HepG2 (cell line): ENCODE data around the gene NPC1. TPM values are rescaled to one million over a fixed set of nuclear protein-coding genes. Genes with fewer than 3 reads are reported as not detected.

ENCODE experiments used
- ZNF160 ChIP-seq: sonication (generic); formaldehyde crosslinking; IDR thresholded peaks from 2 replicates; pipeline ENCODE4 v1.8.0; 2022; ENCODE audit warnings: mild to moderate bottlenecking, inconsistent platforms, missing genetic modification reagents
- ZNF660 ChIP-seq: sonication (generic); formaldehyde crosslinking; IDR thresholded peaks from 2 replicates; pipeline ENCODE4 v1.5.1; 2020; ENCODE audit warnings: mild to moderate bottlenecking, low read depth, missing genetic modification reagents, borderline replicate concordance
- polyA plus RNA-seq, 8 experiments: library from polyadenylated mRNA; depleted of rRNA in 3 of 8; stranded (reverse) in 7 of 8; unstranded in 1 of 8; fragments of >200 nt; fragmentation: Illumina TruSeq in 4 of 8; extraction: Trizol in 4 of 8; gene quantifications; 2 replicates each; pipeline versions ENCODE4 v1.2.1 to v1.2.3, GENCODE V29; 2011 to 2016; ENCODE audit warnings: low read depth in 4 of 8, missing spikeins in 1 of 8, mixed read lengths in 1 of 8; ENCODE audit not compliant: insufficient read depth in 1 of 8
- total RNA-seq, 5 experiments: library from RNA; depleted of rRNA; stranded (reverse); fragments of >200 nt; fragmentation: Illumina TruSeq; extraction: Trizol; gene quantifications; 2 replicates each; pipeline ENCODE4 v1.2.3, GENCODE V29; 2016; ENCODE audit warnings: low read depth in 1 of 5
- TF ChIP-seq, protein P1 (sequence below): IDR thresholded peaks from 2 replicates; pipeline ENCODE4 v1.6.1; 2016; ENCODE audit warnings: low read depth
- TF ChIP-seq, protein P2 (sequence below): sonication (generic); formaldehyde crosslinking; IDR thresholded peaks from 2 replicates; pipeline ENCODE4 v1.4.0; 2020; ENCODE audit warnings: missing genetic modification reagents, borderline replicate concordance
- TF ChIP-seq, protein P3 (sequence below): sonication (generic); formaldehyde crosslinking; IDR thresholded peaks from 2 replicates; pipeline ENCODE4 v1.8.1; 2022; ENCODE audit warnings: low read depth, mild to moderate bottlenecking, missing genetic modification reagents
- TF ChIP-seq, protein P4 (sequence below): sonication (generic); formaldehyde crosslinking; IDR thresholded peaks from 2 replicates; pipeline ENCODE4 v1.5.1; 2020; ENCODE audit warnings: mild to moderate bottlenecking, missing genetic modification reagents, borderline replicate concordance
- TF ChIP-seq, protein P5 (sequence below): sonication (generic); formaldehyde crosslinking; IDR thresholded peaks from 2 replicates; pipeline ENCODE4 v1.4.0; 2020; ENCODE audit warnings: missing genetic modification reagents
- TF ChIP-seq, protein P6 (sequence below), 2 experiments: IDR thresholded peaks; 2 replicates each; pipeline ENCODE4 v1.6.1; 2011 to 2012; ENCODE audit warnings: low read length in 2 of 2, borderline replicate concordance in 1 of 2, low read depth in 1 of 2, mild to moderate bottlenecking in 1 of 2, moderate library complexity in 1 of 2

NPC1 gene
- total and polyA plus RNA-seq, 2 of the 13 experiments (the other 11 are each of a cell fraction or from before 2014, with no cell fraction given) = 46.5 to 114 TPM

DNA sequence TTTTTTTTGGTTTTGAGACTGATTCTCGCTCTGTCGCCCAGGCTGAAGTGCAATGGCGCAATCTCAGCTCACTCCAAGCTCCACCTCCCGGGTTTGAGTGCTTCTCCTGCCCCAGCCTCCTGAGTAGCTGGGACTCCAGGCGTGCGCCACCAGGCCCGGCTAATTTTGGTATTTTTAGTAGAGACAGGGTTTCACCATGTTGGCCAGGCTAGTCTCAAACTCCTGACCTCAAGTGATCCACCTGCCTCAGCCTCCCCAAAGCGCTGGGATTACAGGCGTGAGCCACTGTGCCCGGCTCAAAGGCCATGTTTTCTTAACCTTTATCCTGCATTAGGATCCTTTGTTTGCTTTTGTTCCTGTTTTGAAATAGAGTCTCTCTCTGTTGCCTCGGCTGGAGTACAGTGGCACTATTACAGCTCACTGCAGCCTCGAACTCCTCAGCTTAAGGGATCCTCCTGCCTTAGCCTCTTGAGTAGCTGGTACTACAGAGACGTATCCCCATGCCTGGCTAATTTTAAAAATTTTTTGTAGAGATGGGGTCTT is 41.0 kb downstream of the NPC1 start (continued):
- TF ChIP-seq, protein P1, sequence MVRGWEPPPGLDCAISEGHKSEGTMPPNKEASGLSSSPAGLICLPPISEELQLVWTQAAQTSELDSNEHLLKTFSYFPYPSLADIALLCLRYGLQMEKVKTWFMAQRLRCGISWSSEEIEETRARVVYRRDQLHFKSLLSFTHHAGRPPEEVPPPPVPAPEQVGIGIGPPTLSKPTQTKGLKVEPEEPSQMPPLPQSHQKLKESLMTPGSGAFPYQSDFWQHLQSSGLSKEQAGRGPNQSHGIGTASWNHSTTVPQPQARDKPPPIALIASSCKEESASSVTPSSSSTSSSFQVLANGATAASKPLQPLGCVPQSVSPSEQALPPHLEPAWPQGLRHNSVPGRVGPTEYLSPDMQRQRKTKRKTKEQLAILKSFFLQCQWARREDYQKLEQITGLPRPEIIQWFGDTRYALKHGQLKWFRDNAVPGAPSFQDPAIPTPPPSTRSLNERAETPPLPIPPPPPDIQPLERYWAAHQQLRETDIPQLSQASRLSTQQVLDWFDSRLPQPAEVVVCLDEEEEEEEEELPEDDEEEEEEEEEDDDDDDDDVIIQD (CRISPR knock-in tag) = no peak
- TF ChIP-seq, protein P2, sequence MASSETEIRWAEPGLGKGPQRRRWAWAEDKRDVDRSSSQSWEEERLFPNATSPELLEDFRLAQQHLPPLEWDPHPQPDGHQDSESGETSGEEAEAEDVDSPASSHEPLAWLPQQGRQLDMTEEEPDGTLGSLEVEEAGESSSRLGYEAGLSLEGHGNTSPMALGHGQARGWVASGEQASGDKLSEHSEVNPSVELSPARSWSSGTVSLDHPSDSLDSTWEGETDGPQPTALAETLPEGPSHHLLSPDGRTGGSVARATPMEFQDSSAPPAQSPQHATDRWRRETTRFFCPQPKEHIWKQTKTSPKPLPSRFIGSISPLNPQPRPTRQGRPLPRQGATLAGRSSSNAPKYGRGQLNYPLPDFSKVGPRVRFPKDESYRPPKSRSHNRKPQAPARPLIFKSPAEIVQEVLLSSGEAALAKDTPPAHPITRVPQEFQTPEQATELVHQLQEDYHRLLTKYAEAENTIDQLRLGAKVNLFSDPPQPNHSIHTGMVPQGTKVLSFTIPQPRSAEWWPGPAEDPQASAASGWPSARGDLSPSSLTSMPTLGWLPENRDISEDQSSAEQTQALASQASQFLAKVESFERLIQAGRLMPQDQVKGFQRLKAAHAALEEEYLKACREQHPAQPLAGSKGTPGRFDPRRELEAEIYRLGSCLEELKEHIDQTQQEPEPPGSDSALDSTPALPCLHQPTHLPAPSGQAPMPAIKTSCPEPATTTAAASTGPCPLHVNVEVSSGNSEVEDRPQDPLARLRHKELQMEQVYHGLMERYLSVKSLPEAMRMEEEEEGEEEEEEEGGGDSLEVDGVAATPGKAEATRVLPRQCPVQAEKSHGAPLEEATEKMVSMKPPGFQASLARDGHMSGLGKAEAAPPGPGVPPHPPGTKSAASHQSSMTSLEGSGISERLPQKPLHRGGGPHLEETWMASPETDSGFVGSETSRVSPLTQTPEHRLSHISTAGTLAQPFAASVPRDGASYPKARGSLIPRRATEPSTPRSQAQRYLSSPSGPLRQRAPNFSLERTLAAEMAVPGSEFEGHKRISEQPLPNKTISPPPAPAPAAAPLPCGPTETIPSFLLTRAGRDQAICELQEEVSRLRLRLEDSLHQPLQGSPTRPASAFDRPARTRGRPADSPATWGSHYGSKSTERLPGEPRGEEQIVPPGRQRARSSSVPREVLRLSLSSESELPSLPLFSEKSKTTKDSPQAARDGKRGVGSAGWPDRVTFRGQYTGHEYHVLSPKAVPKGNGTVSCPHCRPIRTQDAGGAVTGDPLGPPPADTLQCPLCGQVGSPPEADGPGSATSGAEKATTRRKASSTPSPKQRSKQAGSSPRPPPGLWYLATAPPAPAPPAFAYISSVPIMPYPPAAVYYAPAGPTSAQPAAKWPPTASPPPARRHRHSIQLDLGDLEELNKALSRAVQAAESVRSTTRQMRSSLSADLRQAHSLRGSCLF (CRISPR knock-in tag) = no peak
- TF ChIP-seq, protein P3, sequence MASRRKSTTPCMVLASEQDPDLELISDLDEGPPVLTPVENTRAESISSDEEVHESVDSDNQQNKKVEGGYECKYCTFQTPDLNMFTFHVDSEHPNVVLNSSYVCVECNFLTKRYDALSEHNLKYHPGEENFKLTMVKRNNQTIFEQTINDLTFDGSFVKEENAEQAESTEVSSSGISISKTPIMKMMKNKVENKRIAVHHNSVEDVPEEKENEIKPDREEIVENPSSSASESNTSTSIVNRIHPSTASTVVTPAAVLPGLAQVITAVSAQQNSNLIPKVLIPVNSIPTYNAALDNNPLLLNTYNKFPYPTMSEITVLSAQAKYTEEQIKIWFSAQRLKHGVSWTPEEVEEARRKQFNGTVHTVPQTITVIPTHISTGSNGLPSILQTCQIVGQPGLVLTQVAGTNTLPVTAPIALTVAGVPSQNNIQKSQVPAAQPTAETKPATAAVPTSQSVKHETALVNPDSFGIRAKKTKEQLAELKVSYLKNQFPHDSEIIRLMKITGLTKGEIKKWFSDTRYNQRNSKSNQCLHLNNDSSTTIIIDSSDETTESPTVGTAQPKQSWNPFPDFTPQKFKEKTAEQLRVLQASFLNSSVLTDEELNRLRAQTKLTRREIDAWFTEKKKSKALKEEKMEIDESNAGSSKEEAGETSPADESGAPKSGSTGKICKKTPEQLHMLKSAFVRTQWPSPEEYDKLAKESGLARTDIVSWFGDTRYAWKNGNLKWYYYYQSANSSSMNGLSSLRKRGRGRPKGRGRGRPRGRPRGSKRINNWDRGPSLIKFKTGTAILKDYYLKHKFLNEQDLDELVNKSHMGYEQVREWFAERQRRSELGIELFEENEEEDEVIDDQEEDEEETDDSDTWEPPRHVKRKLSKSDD (CRISPR knock-in tag) = no peak
- TF ChIP-seq, protein P4, sequence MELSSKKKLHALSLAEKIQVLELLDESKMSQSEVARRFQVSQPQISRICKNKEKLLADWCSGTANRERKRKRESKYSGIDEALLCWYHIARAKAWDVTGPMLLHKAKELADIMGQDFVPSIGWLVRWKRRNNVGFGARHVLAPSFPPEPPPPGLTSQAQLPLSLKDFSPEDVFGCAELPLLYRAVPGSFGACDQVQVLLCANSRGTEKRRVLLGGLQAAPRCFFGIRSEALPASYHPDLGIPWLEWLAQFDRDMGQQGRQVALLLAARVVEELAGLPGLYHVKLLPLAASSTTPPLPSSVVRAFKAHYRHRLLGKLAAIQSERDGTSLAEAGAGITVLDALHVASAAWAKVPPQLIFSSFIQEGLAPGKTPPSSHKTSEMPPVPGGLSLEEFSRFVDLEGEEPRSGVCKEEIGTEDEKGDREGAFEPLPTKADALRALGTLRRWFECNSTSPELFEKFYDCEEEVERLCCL = no peak
- no peak for TF ChIP-seq ZNF660
- TF ChIP-seq, protein P5, sequence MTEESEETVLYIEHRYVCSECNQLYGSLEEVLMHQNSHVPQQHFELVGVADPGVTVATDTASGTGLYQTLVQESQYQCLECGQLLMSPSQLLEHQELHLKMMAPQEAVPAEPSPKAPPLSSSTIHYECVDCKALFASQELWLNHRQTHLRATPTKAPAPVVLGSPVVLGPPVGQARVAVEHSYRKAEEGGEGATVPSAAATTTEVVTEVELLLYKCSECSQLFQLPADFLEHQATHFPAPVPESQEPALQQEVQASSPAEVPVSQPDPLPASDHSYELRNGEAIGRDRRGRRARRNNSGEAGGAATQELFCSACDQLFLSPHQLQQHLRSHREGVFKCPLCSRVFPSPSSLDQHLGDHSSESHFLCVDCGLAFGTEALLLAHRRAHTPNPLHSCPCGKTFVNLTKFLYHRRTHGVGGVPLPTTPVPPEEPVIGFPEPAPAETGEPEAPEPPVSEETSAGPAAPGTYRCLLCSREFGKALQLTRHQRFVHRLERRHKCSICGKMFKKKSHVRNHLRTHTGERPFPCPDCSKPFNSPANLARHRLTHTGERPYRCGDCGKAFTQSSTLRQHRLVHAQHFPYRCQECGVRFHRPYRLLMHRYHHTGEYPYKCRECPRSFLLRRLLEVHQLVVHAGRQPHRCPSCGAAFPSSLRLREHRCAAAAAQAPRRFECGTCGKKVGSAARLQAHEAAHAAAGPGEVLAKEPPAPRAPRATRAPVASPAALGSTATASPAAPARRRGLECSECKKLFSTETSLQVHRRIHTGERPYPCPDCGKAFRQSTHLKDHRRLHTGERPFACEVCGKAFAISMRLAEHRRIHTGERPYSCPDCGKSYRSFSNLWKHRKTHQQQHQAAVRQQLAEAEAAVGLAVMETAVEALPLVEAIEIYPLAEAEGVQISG (CRISPR knock-in tag) = peak; percentile 71
- TF ChIP-seq, protein P6, sequence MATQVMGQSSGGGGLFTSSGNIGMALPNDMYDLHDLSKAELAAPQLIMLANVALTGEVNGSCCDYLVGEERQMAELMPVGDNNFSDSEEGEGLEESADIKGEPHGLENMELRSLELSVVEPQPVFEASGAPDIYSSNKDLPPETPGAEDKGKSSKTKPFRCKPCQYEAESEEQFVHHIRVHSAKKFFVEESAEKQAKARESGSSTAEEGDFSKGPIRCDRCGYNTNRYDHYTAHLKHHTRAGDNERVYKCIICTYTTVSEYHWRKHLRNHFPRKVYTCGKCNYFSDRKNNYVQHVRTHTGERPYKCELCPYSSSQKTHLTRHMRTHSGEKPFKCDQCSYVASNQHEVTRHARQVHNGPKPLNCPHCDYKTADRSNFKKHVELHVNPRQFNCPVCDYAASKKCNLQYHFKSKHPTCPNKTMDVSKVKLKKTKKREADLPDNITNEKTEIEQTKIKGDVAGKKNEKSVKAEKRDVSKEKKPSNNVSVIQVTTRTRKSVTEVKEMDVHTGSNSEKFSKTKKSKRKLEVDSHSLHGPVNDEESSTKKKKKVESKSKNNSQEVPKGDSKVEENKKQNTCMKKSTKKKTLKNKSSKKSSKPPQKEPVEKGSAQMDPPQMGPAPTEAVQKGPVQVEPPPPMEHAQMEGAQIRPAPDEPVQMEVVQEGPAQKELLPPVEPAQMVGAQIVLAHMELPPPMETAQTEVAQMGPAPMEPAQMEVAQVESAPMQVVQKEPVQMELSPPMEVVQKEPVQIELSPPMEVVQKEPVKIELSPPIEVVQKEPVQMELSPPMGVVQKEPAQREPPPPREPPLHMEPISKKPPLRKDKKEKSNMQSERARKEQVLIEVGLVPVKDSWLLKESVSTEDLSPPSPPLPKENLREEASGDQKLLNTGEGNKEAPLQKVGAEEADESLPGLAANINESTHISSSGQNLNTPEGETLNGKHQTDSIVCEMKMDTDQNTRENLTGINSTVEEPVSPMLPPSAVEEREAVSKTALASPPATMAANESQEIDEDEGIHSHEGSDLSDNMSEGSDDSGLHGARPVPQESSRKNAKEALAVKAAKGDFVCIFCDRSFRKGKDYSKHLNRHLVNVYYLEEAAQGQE (IDR thresholded peaks at IDR 0.05; ENCODE audit: borderline replicate concordance in 1 of 2, low read depth in 1 of 2, low read length in 2 of 2) = no peak
- TF ChIP-seq ZNF160 = no peak
